Right cardiac atrium (tissue), 5 donors: Measurements from ENCODE around the gene NKPD1. TPM values are rescaled to one million over a fixed set of nuclear protein-coding genes. Genes with fewer than 3 reads are reported as not detected.
A peak's percentile ranks its signal among the peaks of the same experiment; 100 is the strongest.

ENCODE experiments used
- ATAC-seq, 2 donors: fragments of 200-7000 bp; cut with Tn5 transposase; one replicate each; pipeline versions ENCODE4 v1.8.0 to v1.9.1; 2020; ENCODE audit warnings: moderate library complexity in 2 of 2, mild to moderate bottlenecking in 1 of 2
- DNase-seq, 3 donors: peaks; one replicate each; pipeline ENCODE4 v3.0.0-alpha.2; 2020
- H3K27ac ChIP-seq: one replicate; pipeline ENCODE4 v1.5.1; 2013; ENCODE audit warnings: mild to moderate bottlenecking, low read length, control low read depth, moderate library complexity
- H3K27me3 ChIP-seq: one replicate; pipeline ENCODE4 v1.6.1; 2013; ENCODE audit not compliant: control insufficient read depth, insufficient read depth
- H3K4me1 ChIP-seq: one replicate; pipeline ENCODE4 v1.6.1; 2013; ENCODE audit warnings: low read length; ENCODE audit not compliant: control insufficient read depth, insufficient read depth
- H3K4me3 ChIP-seq: one replicate; pipeline ENCODE4 v1.5.1; 2013; ENCODE audit warnings: low read length, control low read depth
- H3K9me3 ChIP-seq: one replicate; pipeline ENCODE4 v1.6.1; 2013; ENCODE audit warnings: low read length; ENCODE audit not compliant: control insufficient read depth
- WGBS: extraction: QIAGEN DNeasy Blood & Tissue Kit; methylation state at CpG from one replicate; pipeline ENCODE4 v1.1.7; 2013; 5-methylcytosine and 5-hydroxymethylcytosine counted together
- intact Hi-C, 4 donors: fragments of 100-400 bp; cut with DNase I; formaldehyde crosslinking; loops; one replicate each; pipeline versions ENCODE4 v1.11.0 to v1.14.0; 2022 to 2023
- polyA plus RNA-seq: library from polyadenylated mRNA; stranded (reverse); fragments of 200-250 nt; gene quantifications from one replicate; pipeline ENCODE4 v1.2.3, GENCODE V29; 2013
- total RNA-seq, 4 donors: library from RNA; stranded (reverse); fragmentation: NEBNext Ultra II Directional; extraction: Animal tissue kit (Norgen Biotek cat#: 25700); gene quantifications; one replicate each; pipeline ENCODE4 v1.2.1, GENCODE V29; 2021
- donor health status: healthy with polysubstance abuse.
- donor health status: DM: no; HTN: yes; CAD: no.
- donor health status: DM: no; HTN: no; CAD: no.
- donor health status: DM: no; HTN: yes; CAD: no; lungs with severe emphysema.
- donor health status: DM: yes; HTN: yes; CAD: no.

The NKPD1 gene
- total and polyA plus RNA-seq, 5 donors = 0.06 to 0.07 TPM; not detected in 3

GRCh38 chr19:45186509-45187334, 25.9 kb upstream of the NKPD1 start:
- peak in 1 of 2 donors; percentile 17 for ATAC-seq
- Histone ChIP-seq H3K4me3 (no peak overlapping the region), H3K27ac (no peak overlapping the region), H3K9me3 (no peaks in the 10 kb centered on the region), H3K4me1 (no peaks in the 10 kb centered on the region), H3K27me3 (no peaks in the 10 kb centered on the region)
- DNase-seq = no peak
- intact Hi-C loops = no loop called here
- WGBS = 89% methylated on average over 12 of the region's 12 CpGs

GRCh38 chr19:45184115-45184514, 23.3 kb upstream of the NKPD1 start:
- Histone ChIP-seq H3K27ac (no peak overlapping the region), H3K9me3 (no peaks in the 10 kb centered on the region), H3K4me3 (no peak overlapping the region), H3K4me1 (peaks cover 5% of the 10 kb centered on the region), H3K27me3 (no peaks in the 10 kb centered on the region)
- intact Hi-C loops = no loop called here
- ATAC-seq = no peak
- no peak for DNase-seq
- 90% methylated on average over 5 of the region's 5 CpGs for WGBS

DNA sequence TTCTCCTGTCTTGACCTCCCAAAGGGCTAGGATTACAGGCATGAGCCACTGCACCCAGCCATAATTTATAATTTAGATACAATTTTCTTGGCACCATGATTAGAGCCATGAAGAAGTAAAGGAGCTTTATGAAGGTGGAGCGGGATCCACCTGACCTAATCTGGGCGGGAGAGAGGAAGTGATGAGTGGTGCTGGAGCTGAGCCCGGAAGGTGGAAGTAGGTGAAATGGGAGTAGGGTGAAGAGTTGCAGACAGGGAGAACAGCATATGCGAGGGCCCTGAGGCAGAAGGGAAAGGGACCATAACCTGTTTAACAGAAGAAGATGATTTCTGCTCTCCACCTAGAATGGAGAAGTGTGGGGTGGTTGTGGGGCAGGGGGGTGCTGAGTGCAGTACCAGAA, 22.0 kb upstream of the NKPD1 start:
- no peak overlapping the region for H3K27ac ChIP-seq
- 68% methylated on average over 4 of the region's 4 CpGs for WGBS
- intact Hi-C loops = no loop called here
- H3K9me3 ChIP-seq = no peaks in the 10 kb centered on the region
- H3K27me3 ChIP-seq = no peaks in the 10 kb centered on the region
- H3K4me1 ChIP-seq = peaks cover 5% of the 10 kb centered on the region
- no peak overlapping the region for H3K4me3 ChIP-seq
- DNase-seq (no peak), ATAC-seq (no peak)

- 77% methylated on average over 7 of the region's 7 CpGs for WGBS
- H3K4me3 ChIP-seq = no peak overlapping the region
- no peak overlapping the region for H3K27ac ChIP-seq
- DNase-seq (peak in 1 of 3 donors; percentile 37), ATAC-seq (no peak)
- H3K9me3 ChIP-seq = no peaks in the 10 kb centered on the region
- peaks cover 5% of the 10 kb centered on the region for H3K4me1 ChIP-seq
- no peaks in the 10 kb centered on the region for H3K27me3 ChIP-seq
- intact Hi-C loops = no loop called here
Observed at GRCh38 chr19:45180936-45181335, 20.2 kb upstream of the NKPD1 start.

- DNase-seq (no peak), ATAC-seq (no peak)
- 44% methylated on average over 9 of the region's 9 CpGs for WGBS
- Histone ChIP-seq H3K9me3 (no peaks in the 10 kb centered on the region), H3K4me1 (peaks cover 5% of the 10 kb centered on the region), H3K27ac (no peak overlapping the region), H3K4me3 (peak overlapping the region; percentile 93), H3K27me3 (no peaks in the 10 kb centered on the region)
- intact Hi-C loops = no loop called here
Observed at GRCh38 chr19:45179892-45180370, 19.1 kb upstream of the NKPD1 start.

- peak overlapping the region; percentile 98 for H3K27ac ChIP-seq
- peak overlapping the region; percentile 93 for H3K4me3 ChIP-seq
- no peaks in the 10 kb centered on the region for H3K27me3 ChIP-seq
- DNase-seq (peak; percentile 64 to 81 (median 79)), ATAC-seq (peak in 1 of 2 donors; percentile 2)
- WGBS = 2% methylated on average over 97 of the region's 97 CpGs
- H3K9me3 ChIP-seq = no peaks in the 10 kb centered on the region
- H3K4me1 ChIP-seq = peaks cover 5% of the 10 kb centered on the region
- intact Hi-C loops = no loop called here
Observed at GRCh38 chr19:45179072-45179891, 18.5 kb upstream of the NKPD1 start.

- peak within 1 kb of the TSS; percentile 93 for H3K4me3 ChIP-seq
- DNase-seq = peak; percentile 100
- peak within 1 kb of the TSS; percentile 98 for H3K27ac ChIP-seq
- no peaks in the 10 kb centered on the region for H3K27me3 ChIP-seq
- WGBS = under 1% methylated on average over 51 of the region's 51 CpGs
- H3K4me1 ChIP-seq = peaks cover 5% of the 10 kb centered on the region
- intact Hi-C loops = no loop called here
- no peaks in the 10 kb centered on the region for H3K9me3 ChIP-seq
- peak; percentile 98 for ATAC-seq
Observed at GRCh38 chr19:45178262-45179071, 17.7 kb upstream of the NKPD1 start, which contains the start of gene BLOC1S3. Gene BLOC1S3 (plus strand): TSS chr19:45178784. CDS start chr19:45179297, 513 bp downstream.

DNA sequence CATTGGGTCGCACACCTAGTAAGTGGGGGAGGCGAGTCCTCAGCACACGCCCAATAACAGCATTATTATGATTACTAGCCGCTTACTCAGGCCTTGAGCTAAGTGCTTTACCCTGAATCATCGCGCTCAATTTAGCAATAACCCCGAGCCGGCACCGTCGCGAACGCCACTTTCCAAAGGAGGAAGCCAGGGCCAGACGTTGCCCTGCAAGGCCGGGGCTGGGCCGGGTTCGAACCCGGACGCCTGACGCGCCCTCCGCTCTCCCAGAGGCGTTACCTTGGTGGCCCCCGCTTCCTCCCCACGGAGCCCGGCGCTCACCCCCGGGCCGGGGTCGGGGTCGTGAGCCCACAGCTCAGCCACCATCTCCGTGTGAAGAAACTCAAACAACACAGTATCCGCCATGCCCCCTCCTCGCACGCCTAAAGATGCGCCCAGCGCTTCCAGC, 17.1 kb upstream of the NKPD1 start, which contains the start of gene TRAPPC6A:
Gene TRAPPC6A (minus strand): TSS at position 421 of the 445 bp plus-strand sequence. CDS start 19 bp downstream, at position 402.
- H3K4me1 ChIP-seq = peaks cover 5% of the 10 kb centered on the region
- ATAC-seq (no peak), DNase-seq (no peak)
- no peaks in the 10 kb centered on the region for H3K27me3 ChIP-seq
- H3K9me3 ChIP-seq = no peaks in the 10 kb centered on the region
- peak within 1 kb of the TSS; percentile 93 for H3K4me3 ChIP-seq
- H3K27ac ChIP-seq = peak within 1 kb of the TSS; percentile 98
- under 1% methylated on average over 36 of the region's 36 CpGs for WGBS
- intact Hi-C loops = no loop called here

DNA sequence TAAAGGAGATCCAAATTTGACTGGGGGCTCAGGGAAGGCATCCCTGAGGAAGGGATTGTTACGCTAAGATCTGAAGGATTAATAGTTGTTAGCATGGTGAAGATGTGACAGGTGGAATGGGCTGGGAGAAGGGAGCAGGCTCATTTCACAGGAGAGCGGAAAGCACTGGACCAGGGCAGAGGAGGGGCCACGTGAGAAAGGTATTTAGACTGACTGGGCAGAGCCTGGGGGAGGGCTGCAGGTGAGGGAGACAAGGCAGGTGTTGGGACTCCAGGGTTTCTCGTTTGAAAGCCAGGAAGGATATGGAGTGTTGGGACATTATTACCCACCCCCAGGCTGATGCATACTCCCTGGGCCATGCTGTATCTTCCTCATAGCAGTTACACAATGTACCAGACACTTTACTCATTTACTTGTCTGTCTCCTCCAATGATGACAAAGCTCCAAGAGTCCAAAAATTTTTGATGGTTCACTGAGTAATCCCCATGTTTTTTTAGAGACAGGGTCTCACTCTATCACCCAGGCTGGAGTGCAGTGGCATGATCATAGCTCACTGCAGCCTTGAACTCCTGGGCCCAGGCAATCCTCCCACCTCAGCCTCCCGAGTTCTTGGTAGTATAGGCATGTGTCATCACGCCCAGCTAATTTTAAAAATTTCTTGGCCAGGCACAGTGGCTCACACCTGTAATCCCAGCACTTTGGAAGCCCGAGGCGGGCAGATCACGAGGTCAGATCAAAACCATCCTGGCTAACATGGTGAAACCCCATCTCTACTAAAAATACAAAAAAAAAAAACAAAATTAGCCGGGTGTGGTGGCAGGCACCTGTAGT, 14.9 kb upstream of the NKPD1 start:
- no peak overlapping the region for H3K27ac ChIP-seq
- no peaks in the 10 kb centered on the region for H3K9me3 ChIP-seq
- H3K4me1 ChIP-seq = peaks cover 5% of the 10 kb centered on the region
- no peak for ATAC-seq
- 83% methylated on average over 10 of the region's 10 CpGs for WGBS
- H3K27me3 ChIP-seq = no peaks in the 10 kb centered on the region
- no peak for DNase-seq
- intact Hi-C loops = no loop called here
- no peak overlapping the region for H3K4me3 ChIP-seq

GRCh38 chr19:45173816-45174215, 13.0 kb upstream of the NKPD1 start:
- no peak for ATAC-seq
- Histone ChIP-seq H3K4me3 (no peak overlapping the region), H3K27me3 (no peaks in the 10 kb centered on the region), H3K27ac (no peak overlapping the region), H3K9me3 (no peaks in the 10 kb centered on the region), H3K4me1 (peaks cover 3% of the 10 kb centered on the region)
- intact Hi-C loops = no loop called here
- 84% methylated on average over 12 of the region's 12 CpGs for WGBS
- DNase-seq = peak in 1 of 3 donors; percentile 40
